SH-SY5Y (cell line): ENCODE measurements around the gene E2F8.

Source experiments
- GATA2 ChIP-seq: IDR thresholded peaks from 2 replicates; pipeline ENCODE4 v1.6.1; 2011; ENCODE audit warnings: mild to moderate bottlenecking, low read depth, low read length
- GATA3 ChIP-seq: IDR thresholded peaks from 2 replicates; pipeline ENCODE4 v1.6.1; 2011; ENCODE audit warnings: low read depth, mild to moderate bottlenecking, low read length, moderate library complexity

- TF ChIP-seq GATA2 (no peak), GATA3 (no peak)
These were observed 2.9 kb downstream of the E2F8 start for GRCh38 chr11:19237813-19238212.
